ENCODE results near the gene PXYLP1. TPM values are rescaled to one million over a fixed set of nuclear protein-coding genes. Genes with fewer than 3 reads are reported as not detected.
"Not testable (repeated sequence)": the region's sequence is repeated elsewhere in the genome, so short reads cannot be mapped to it uniquely, and the experiment has no call there.

PXYLP1 gene
- total RNA-seq, 3 donors from 2014 or later (not counting 1 experiment from before 2014, with no cell fraction given), result 13.0 to 32.4 (median 21.7) TPM

GRCh38 chr3:141294848-141295247 is 63.2 kb downstream of the PXYLP1 start:
- peak overlapping the region; percentile 90 to 91 for H3K27ac Mint-ChIP-seq
- H3K4me3 Mint-ChIP-seq, result peak overlapping the region; percentile 91
- H3K4me3 ChIP-seq (ENCODE audit: low read length), result peak overlapping the region; percentile 44
- WGBS (ENCODE audit: insufficient coverage), result 41% methylated on average over 2 of the region's 2 CpGs
- H3K9me3 ChIP-seq (ENCODE audit: control insufficient read depth, insufficient read depth, low read length), result no peaks in the 10 kb centered on the region
- no peak for TF ChIP-seq CTCF (IDR thresholded peaks at IDR 0.05)
- intact Hi-C loops (cut with micrococcal nuclease), result no loop called here
- no peaks in the 10 kb centered on the region for H3K4me1 ChIP-seq (ENCODE audit: control insufficient read depth, insufficient read depth, low read length)
- H3K36me3 ChIP-seq (ENCODE audit: control insufficient read depth, insufficient read depth, low read length), result peaks cover 5% of the 10 kb centered on the region
- H3K27me3 Mint-ChIP-seq (ENCODE audit: low read depth in 2 of 2), result no peaks in the 10 kb centered on the region
- H3K36me3 Mint-ChIP-seq, result no peaks in the 10 kb centered on the region
- peak overlapping the region; percentile 47 for H3K27ac ChIP-seq (ENCODE audit: low read length)
- peaks cover 10 to 18% of the 10 kb centered on the region in 2 donors for H3K4me1 Mint-ChIP-seq
- H3K27me3 ChIP-seq (ENCODE audit: control insufficient read depth, insufficient read depth, low read length), result no peaks in the 10 kb centered on the region
- H3K9me3 Mint-ChIP-seq, result no peaks in the 10 kb centered on the region
- ATAC-seq, result peak in 2 of 3 donors; percentile 42 to 52
- DNase-seq, result no peak

GRCh38 chr3:141300426-141300825 is 68.8 kb downstream of the PXYLP1 start:
- H3K9me3 ChIP-seq (ENCODE audit: control insufficient read depth, insufficient read depth, low read length); H3K36me3 ChIP-seq (ENCODE audit: control insufficient read depth, insufficient read depth, low read length); H3K36me3 Mint-ChIP-seq; H3K4me3 ChIP-seq (ENCODE audit: low read length); H3K4me1 Mint-ChIP-seq; H3K27ac Mint-ChIP-seq; DNase-seq; H3K27me3 Mint-ChIP-seq (ENCODE audit: low read depth in 2 of 2); ATAC-seq; H3K27me3 ChIP-seq (ENCODE audit: control insufficient read depth, insufficient read depth, low read length); intact Hi-C loops (cut with micrococcal nuclease); H3K4me3 Mint-ChIP-seq; H3K4me1 ChIP-seq (ENCODE audit: control insufficient read depth, insufficient read depth, low read length); H3K9me3 Mint-ChIP-seq; H3K27ac ChIP-seq (ENCODE audit: low read length): not testable (repeated sequence)
- 90% methylated on average over 3 of the region's 7 CpGs for WGBS (ENCODE audit: insufficient coverage)

GRCh38 chr3:141302364-141303141 is 70.9 kb downstream of the PXYLP1 start:
- no peak for DNase-seq
- H3K4me1 ChIP-seq (ENCODE audit: control insufficient read depth, insufficient read depth, low read length), result peaks cover under 1% of the 10 kb centered on the region
- H3K9me3 ChIP-seq (ENCODE audit: control insufficient read depth, insufficient read depth, low read length), result no peaks in the 10 kb centered on the region
- no peaks in the 10 kb centered on the region for H3K36me3 ChIP-seq (ENCODE audit: control insufficient read depth, insufficient read depth, low read length)
- TF ChIP-seq CTCF (IDR thresholded peaks at IDR 0.05), result no peak
- no peak for ATAC-seq
- 83% methylated on average over 7 of the region's 7 CpGs for WGBS (ENCODE audit: insufficient coverage)
- Mint-ChIP-seq H3K36me3 (no peaks in the 10 kb centered on the region), H3K9me3 (no peaks in the 10 kb centered on the region), H3K27me3 (ENCODE audit: low read depth in 2 of 2) (no peaks in the 10 kb centered on the region), H3K4me3 (no peak overlapping the region), H3K27ac (no peak overlapping the region), H3K4me1 (peaks cover 0 to 4% of the 10 kb centered on the region in 2 donors)
- intact Hi-C loops (cut with micrococcal nuclease), result loop anchor here (1.0 kb wide), 1 partner anchor 153 kb away; no protein-coding TSS in a partner anchor
- no peak overlapping the region for H3K4me3 ChIP-seq (ENCODE audit: low read length)
- H3K27ac ChIP-seq (ENCODE audit: low read length), result no peak overlapping the region
- no peaks in the 10 kb centered on the region for H3K27me3 ChIP-seq (ENCODE audit: control insufficient read depth, insufficient read depth, low read length)

DNA sequence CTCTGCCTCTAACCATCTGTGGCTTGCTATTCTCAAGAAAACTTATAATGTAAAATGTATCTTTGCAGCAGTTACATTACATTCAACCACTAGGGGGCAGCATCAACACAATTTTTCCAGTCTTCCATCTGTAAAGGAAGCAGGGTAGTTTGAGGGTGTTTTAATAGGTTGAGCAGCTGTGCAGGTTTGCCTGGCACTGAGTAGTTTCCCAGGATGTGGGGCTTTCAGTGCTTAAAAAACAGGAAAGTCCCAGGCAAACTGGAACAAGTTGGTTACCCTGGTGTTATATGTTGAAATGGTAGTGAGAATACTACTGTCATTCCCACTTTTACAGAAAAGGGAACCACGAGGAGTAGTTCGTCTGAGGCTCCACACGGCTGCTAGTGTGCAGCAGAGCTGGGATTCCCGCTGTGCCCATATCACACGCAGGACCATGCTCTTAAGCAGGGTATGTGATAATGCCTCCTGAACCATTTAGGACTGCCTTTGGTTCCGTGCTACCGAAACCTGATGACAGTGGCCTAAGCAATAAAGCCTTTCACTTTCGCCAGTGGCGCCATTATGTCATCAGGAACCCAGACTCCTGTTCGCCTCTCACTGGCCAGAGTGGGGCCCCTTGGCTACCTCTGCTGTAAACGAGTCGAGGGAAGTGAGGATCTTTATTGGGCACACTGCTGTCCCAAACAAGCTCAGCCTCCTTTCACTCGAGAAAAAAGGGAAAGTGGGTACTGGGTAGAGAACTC is 72.0 kb downstream of the PXYLP1 start:
- TF ChIP-seq CTCF (IDR thresholded peaks at IDR 0.05), result peak; percentile 91
- no peak overlapping the region for H3K27ac Mint-ChIP-seq
- intact Hi-C loops (cut with micrococcal nuclease), result loop anchor here (1.0 kb wide), 1 partner anchor 152 kb away; no protein-coding TSS in a partner anchor
- H3K4me3 Mint-ChIP-seq, result no peak overlapping the region
- Histone ChIP-seq H3K27me3 (ENCODE audit: control insufficient read depth, insufficient read depth, low read length) (no peaks in the 10 kb centered on the region), H3K36me3 (ENCODE audit: control insufficient read depth, insufficient read depth, low read length) (no peaks in the 10 kb centered on the region), H3K27ac (ENCODE audit: low read length) (no peak overlapping the region), H3K4me3 (ENCODE audit: low read length) (no peak overlapping the region), H3K9me3 (ENCODE audit: control insufficient read depth, insufficient read depth, low read length) (no peaks in the 10 kb centered on the region), H3K4me1 (ENCODE audit: control insufficient read depth, insufficient read depth, low read length) (peaks cover 3% of the 10 kb centered on the region)
- no peaks in the 10 kb centered on the region for H3K27me3 Mint-ChIP-seq (ENCODE audit: low read depth in 2 of 2)
- no peaks in the 10 kb centered on the region for H3K36me3 Mint-ChIP-seq
- no peaks in the 10 kb centered on the region for H3K9me3 Mint-ChIP-seq
- WGBS (ENCODE audit: insufficient coverage), result 83% methylated on average over 13 of the region's 13 CpGs
- DNase-seq, result peak in 1 of 2 donors; percentile 89
- peaks cover 0 to 4% of the 10 kb centered on the region in 2 donors for H3K4me1 Mint-ChIP-seq
- ATAC-seq, result peak; percentile 84 to 91 (median 85)
